Karpas-422 (cell line): ENCODE results near the gene RBM26. TPM values are rescaled to one million over a fixed set of nuclear protein-coding genes. Genes with fewer than 3 reads are reported as not detected.
"Not testable (repeated sequence)": the region's sequence is repeated elsewhere in the genome, so short reads cannot be mapped to it uniquely, and the experiment has no call there.

ENCODE experiments used
- DNase-seq: peaks from one replicate; pipeline ENCODE4 v3.0.0-alpha.2; 2015
- H2AFZ ChIP-seq: fragments of 200-600 bp; sonication (generic); 2 replicates; pipeline ENCODE4 v1.6.1; 2014; ENCODE audit warnings: antibody characterized with exemption, low read length, mixed read lengths
- H3K27ac ChIP-seq: fragments of 200-600 bp; sonication (generic); 2 replicates; pipeline ENCODE4 v1.5.1; 2014; ENCODE audit warnings: mild to moderate bottlenecking, low read length, moderate library complexity
- H3K27me3 ChIP-seq: fragments of 200-600 bp; sonication (generic); 2 replicates; pipeline ENCODE4 v1.6.1; 2014; ENCODE audit warnings: low read length, mixed read lengths
- H3K36me3 ChIP-seq: fragments of 200-600 bp; sonication (generic); 2 replicates; pipeline ENCODE4 v1.6.1; 2014; ENCODE audit warnings: low read length, mixed read lengths; ENCODE audit not compliant: insufficient read depth
- H3K4me1 ChIP-seq: fragments of 200-600 bp; sonication (generic); 2 replicates; pipeline ENCODE4 v1.6.1; 2014; ENCODE audit warnings: mild to moderate bottlenecking, low read length, mixed read lengths
- H3K4me2 ChIP-seq: fragments of 200-600 bp; sonication (generic); 2 replicates; pipeline ENCODE4 v1.6.1; 2014; ENCODE audit warnings: low read length, low read depth, mild to moderate bottlenecking; ENCODE audit not compliant: poor library complexity, severe bottlenecking
- H3K4me3 ChIP-seq: fragments of 200-600 bp; sonication (generic); 2 replicates; pipeline ENCODE4 v1.5.1; 2014; ENCODE audit warnings: mild to moderate bottlenecking, antibody characterized with exemption, low read length, mixed read lengths
- H3K79me2 ChIP-seq: fragments of 200-600 bp; sonication (generic); 2 replicates; pipeline ENCODE4 v1.6.1; 2014; ENCODE audit warnings: mild to moderate bottlenecking, low read length, mixed read lengths
- H3K9ac ChIP-seq: fragments of 200-600 bp; sonication (generic); 2 replicates; pipeline ENCODE4 v1.6.0; 2014; ENCODE audit warnings: low read length
- H3K9me2 ChIP-seq: fragments of 200-600 bp; sonication (generic), shearing (Covaris generic); replicated peaks from 2 replicates; pipeline ENCODE4 v1.6.0; 2014; ENCODE audit warnings: mild to moderate bottlenecking, low read length, moderate library complexity; ENCODE audit not compliant: insufficient read depth
- H3K9me3 ChIP-seq: fragments of 300-700, 200-600 bp; sonication (generic); 2 replicates; pipeline ENCODE4 v1.6.1; 2014; ENCODE audit warnings: low read length, mixed read lengths
- H4K20me1 ChIP-seq: fragments of 200-600 bp; sonication (generic); 2 replicates; pipeline ENCODE4 v1.6.1; 2014; ENCODE audit warnings: mild to moderate bottlenecking, antibody characterized with exemption, low read length, low read depth; ENCODE audit not compliant: insufficient read depth
- total RNA-seq: library from RNA; depleted of rRNA; stranded (reverse); fragments of >200 nt; shearing (Covaris generic); gene quantifications from 2 replicates; pipeline ENCODE4 v1.2.3, GENCODE V29; 2014; ENCODE audit warnings: low replicate concordance

Gene RBM26
- total RNA-seq, 1 experiment from 2014 or later = 55.4 TPM

GRCh38 chr13:79359064-79359463 lies 47.0 kb downstream of the RBM26 start:
- peaks cover 77% of the 10 kb centered on the region; the same call in 1 of the 2 replicates for H3K36me3 ChIP-seq
- no peak overlapping the region for H3K4me2 ChIP-seq
- H3K9me3 ChIP-seq = no peaks in the 10 kb centered on the region
- no peak overlapping the region for H3K27ac ChIP-seq
- H3K79me2 ChIP-seq = peaks cover 76% of the 10 kb centered on the region
- H2AFZ ChIP-seq = no peak overlapping the region
- H3K9me2 ChIP-seq = no peaks in the 10 kb centered on the region
- H3K27me3 ChIP-seq = no peaks in the 10 kb centered on the region
- no peak for DNase-seq
- no peak overlapping the region for H3K4me3 ChIP-seq
- no peak overlapping the region for H3K9ac ChIP-seq
- H3K4me1 ChIP-seq = peaks cover 12% of the 10 kb centered on the region
- H4K20me1 ChIP-seq = no peaks in the 10 kb centered on the region

GRCh38 chr13:79354285-79354684 lies 51.8 kb downstream of the RBM26 start:
- Histone ChIP-seq H3K4me2 (no peak overlapping the region), H3K27ac (no peak overlapping the region), H3K9me2 (no peaks in the 10 kb centered on the region), H3K9ac (no peak overlapping the region), H3K9me3 (no peaks in the 10 kb centered on the region), H3K79me2 (peaks cover 84% of the 10 kb centered on the region), H2AFZ (no peak overlapping the region), H4K20me1 (no peaks in the 10 kb centered on the region), H3K4me1 (no peaks in the 10 kb centered on the region), H3K36me3 (peaks cover 76% of the 10 kb centered on the region; the same call in 1 of the 2 replicates), H3K4me3 (no peak overlapping the region), H3K27me3 (no peaks in the 10 kb centered on the region)
- DNase-seq = no peak

- H3K4me1 ChIP-seq = no peaks in the 10 kb centered on the region
- peaks cover 84% of the 10 kb centered on the region for H3K79me2 ChIP-seq
- H3K9ac ChIP-seq = no peak overlapping the region
- peaks cover 72% of the 10 kb centered on the region; the same call in 1 of the 2 replicates for H3K36me3 ChIP-seq
- no peaks in the 10 kb centered on the region for H4K20me1 ChIP-seq
- no peaks in the 10 kb centered on the region for H3K9me2 ChIP-seq
- no peak overlapping the region for H2AFZ ChIP-seq
- no peak overlapping the region for H3K4me3 ChIP-seq
- H3K9me3 ChIP-seq = no peaks in the 10 kb centered on the region
- no peak overlapping the region for H3K27ac ChIP-seq
- H3K27me3 ChIP-seq = no peaks in the 10 kb centered on the region
- H3K4me2 ChIP-seq = no peak overlapping the region
- no peak for DNase-seq
Observed at GRCh38 chr13:79353693-79354092, 52.4 kb downstream of the RBM26 start.

- no peaks in the 10 kb centered on the region for H3K4me1 ChIP-seq
- no peaks in the 10 kb centered on the region for H3K9me3 ChIP-seq
- H3K36me3 ChIP-seq = peaks cover 78% of the 10 kb centered on the region; the same call in 1 of the 2 replicates
- H3K9ac ChIP-seq = no peak overlapping the region
- DNase-seq = no peak
- H3K9me2 ChIP-seq = no peaks in the 10 kb centered on the region
- H3K4me3 ChIP-seq = no peak overlapping the region
- H3K79me2 ChIP-seq = peaks cover 92% of the 10 kb centered on the region
- H3K27ac ChIP-seq = no peak overlapping the region
- no peak overlapping the region for H2AFZ ChIP-seq
- H3K4me2 ChIP-seq = no peak overlapping the region
- H4K20me1 ChIP-seq = no peaks in the 10 kb centered on the region
- no peaks in the 10 kb centered on the region for H3K27me3 ChIP-seq
Observed at GRCh38 chr13:79352107-79352506, 53.9 kb downstream of the RBM26 start.

GRCh38 chr13:79349608-79350007 lies 56.4 kb downstream of the RBM26 start:
- not testable (repeated sequence) for H4K20me1 ChIP-seq, H2AFZ ChIP-seq, H3K4me3 ChIP-seq, H3K9me2 ChIP-seq, H3K27ac ChIP-seq, H3K4me1 ChIP-seq, H3K4me2 ChIP-seq, H3K9me3 ChIP-seq, H3K9ac ChIP-seq, DNase-seq, H3K27me3 ChIP-seq
- Histone ChIP-seq H3K79me2 (peaks cover 87% of the 10 kb centered on the region), H3K36me3 (peaks cover 67% of the 10 kb centered on the region; the same call in 1 of the 2 replicates)

- Histone ChIP-seq H3K36me3 (peaks cover 67% of the 10 kb centered on the region; the same call in 1 of the 2 replicates), H3K4me2 (no peak overlapping the region), H3K4me1 (no peaks in the 10 kb centered on the region), H3K9me3 (no peaks in the 10 kb centered on the region), H2AFZ (no peak overlapping the region), H3K9ac (no peak overlapping the region), H4K20me1 (no peaks in the 10 kb centered on the region), H3K27me3 (no peaks in the 10 kb centered on the region), H3K9me2 (no peaks in the 10 kb centered on the region), H3K27ac (no peak overlapping the region), H3K4me3 (no peak overlapping the region), H3K79me2 (peaks cover 89% of the 10 kb centered on the region)
- DNase-seq = no peak
Observed at GRCh38 chr13:79349011-79349410, 57.0 kb downstream of the RBM26 start.

- H3K27ac ChIP-seq = no peak overlapping the region
- H3K4me1 ChIP-seq = no peaks in the 10 kb centered on the region
- peaks cover 77% of the 10 kb centered on the region for H3K79me2 ChIP-seq
- no peak overlapping the region for H3K4me3 ChIP-seq
- no peaks in the 10 kb centered on the region for H3K27me3 ChIP-seq
- no peaks in the 10 kb centered on the region for H3K9me2 ChIP-seq
- DNase-seq = no peak
- H3K9ac ChIP-seq = no peak overlapping the region
- no peak overlapping the region for H3K4me2 ChIP-seq
- H3K9me3 ChIP-seq = no peaks in the 10 kb centered on the region
- H2AFZ ChIP-seq = no peak overlapping the region
- no peaks in the 10 kb centered on the region for H4K20me1 ChIP-seq
- peaks cover 69% of the 10 kb centered on the region; the same call in 1 of the 2 replicates for H3K36me3 ChIP-seq
Observed at GRCh38 chr13:79346300-79346914, 59.6 kb downstream of the RBM26 start.

GRCh38 chr13:79341202-79341601 lies 64.9 kb downstream of the RBM26 start:
- H3K4me2 ChIP-seq = no peak overlapping the region
- H3K79me2 ChIP-seq = peaks cover 61% of the 10 kb centered on the region
- no peak overlapping the region for H3K9ac ChIP-seq
- H3K36me3 ChIP-seq = peaks cover 85% of the 10 kb centered on the region; the same call in 1 of the 2 replicates
- no peaks in the 10 kb centered on the region for H3K4me1 ChIP-seq
- no peaks in the 10 kb centered on the region for H3K9me3 ChIP-seq
- no peaks in the 10 kb centered on the region for H4K20me1 ChIP-seq
- no peaks in the 10 kb centered on the region for H3K9me2 ChIP-seq
- DNase-seq = no peak
- H2AFZ ChIP-seq = no peak overlapping the region
- H3K27ac ChIP-seq = no peak overlapping the region
- H3K4me3 ChIP-seq = no peak overlapping the region
- no peaks in the 10 kb centered on the region for H3K27me3 ChIP-seq
